HG02759 (cell line): ENCODE measurements around the gene TAPT1.
"Not testable (repeated sequence)": the region's sequence is repeated elsewhere in the genome, so short reads cannot be mapped to it uniquely, and the experiment has no call there.

ENCODE experiments used
- ATAC-seq: cut with Tn5 transposase; IDR thresholded peaks from one replicate; pipeline ENCODE4 v1.9.1; 2021; ENCODE audit warnings: mild to moderate bottlenecking, moderate library complexity; ENCODE audit not compliant: unreplicated experiment

TAPT1 gene

GRCh38 chr4:16217300-16218051 lies 8.8 kb downstream of the TAPT1 start:
- ATAC-seq = peak; percentile 83

GRCh38 chr4:16213121-16213520 lies 13.2 kb downstream of the TAPT1 start:
- no peak for ATAC-seq

- no peak for ATAC-seq
These were observed 14.0 kb downstream of the TAPT1 start for GRCh38 chr4:16212138-16212782.

GRCh38 chr4:16207409-16207808 lies 18.9 kb downstream of the TAPT1 start:
- ATAC-seq = no peak

- no peak for ATAC-seq
These were observed 19.4 kb downstream of the TAPT1 start for GRCh38 chr4:16206848-16207247.

- ATAC-seq = no peak
These were observed 20.0 kb downstream of the TAPT1 start for GRCh38 chr4:16206301-16206700.

- peak; percentile 77 for ATAC-seq
These were observed 20.7 kb downstream of the TAPT1 start for GRCh38 chr4:16205298-16206164.

- ATAC-seq = no peak
These were observed 21.8 kb downstream of the TAPT1 start for GRCh38 chr4:16204505-16204904.

GRCh38 chr4:16203083-16203482 lies 23.2 kb downstream of the TAPT1 start:
- no peak for ATAC-seq

GRCh38 chr4:16202598-16202997 lies 23.7 kb downstream of the TAPT1 start:
- no peak for ATAC-seq

- no peak for ATAC-seq
These were observed 27.2 kb downstream of the TAPT1 start for GRCh38 chr4:16199093-16199492.

GRCh38 chr4:16197876-16198665 lies 28.2 kb downstream of the TAPT1 start:
- no peak for ATAC-seq

- ATAC-seq = peak; percentile 72
These were observed 29.5 kb downstream of the TAPT1 start for GRCh38 chr4:16196482-16197393.

- no peak for ATAC-seq
These were observed 31.1 kb downstream of the TAPT1 start for GRCh38 chr4:16195209-16195608.

- not testable (repeated sequence) for ATAC-seq
These were observed 31.5 kb downstream of the TAPT1 start for GRCh38 chr4:16194798-16195197.

GRCh38 chr4:16194214-16194613 lies 32.1 kb downstream of the TAPT1 start:
- no peak for ATAC-seq

- ATAC-seq = no peak
These were observed 33.4 kb downstream of the TAPT1 start for GRCh38 chr4:16192631-16193518.

GRCh38 chr4:16192057-16192456 lies 34.2 kb downstream of the TAPT1 start:
- no peak for ATAC-seq

- no peak for ATAC-seq
These were observed 38.8 kb downstream of the TAPT1 start for GRCh38 chr4:16187455-16187854.
